Measurements from ENCODE around the gene PPP1R12B.
"Not testable (repeated sequence)": the region's sequence is repeated elsewhere in the genome, so short reads cannot be mapped to it uniquely, and the experiment has no call there.

Gene PPP1R12B

GRCh38 chr1:202531812-202532616, 183.5 kb downstream of the PPP1R12B start:
- DNase-seq = not testable (repeated sequence)

GRCh38 chr1:202539166-202539574, 190.7 kb downstream of the PPP1R12B start:
- DNase-seq = peak; percentile 90

- DNase-seq = not testable (repeated sequence)
Measured at GRCh38 chr1:202539583-202539982, 191.1 kb downstream of the PPP1R12B start.

GRCh38 chr1:202540014-202540413, 191.5 kb downstream of the PPP1R12B start:
- no peak for DNase-seq

GRCh38 chr1:202540448-202540847, 191.9 kb downstream of the PPP1R12B start:
- DNase-seq = no peak

GRCh38 chr1:202540858-202541257, 192.4 kb downstream of the PPP1R12B start:
- DNase-seq = not testable (repeated sequence)

GRCh38 chr1:202542415-202542814, 193.9 kb downstream of the PPP1R12B start:
- DNase-seq = not testable (repeated sequence)

GRCh38 chr1:202543537-202543936, 195.0 kb downstream of the PPP1R12B start:
- DNase-seq = peak; percentile 62

GRCh38 chr1:202544766-202545449, 196.4 kb downstream of the PPP1R12B start:
- not testable (repeated sequence) for DNase-seq

- DNase-seq = not testable (repeated sequence)
Measured at GRCh38 chr1:202545647-202546303, 197.3 kb downstream of the PPP1R12B start.

- not testable (repeated sequence) for DNase-seq
Measured at GRCh38 chr1:202546377-202546776, 197.9 kb downstream of the PPP1R12B start.

- not testable (repeated sequence) for DNase-seq
Measured at GRCh38 chr1:202546796-202547195, 198.3 kb downstream of the PPP1R12B start.

- no peak for DNase-seq
Measured at GRCh38 chr1:202547215-202547614, 198.7 kb downstream of the PPP1R12B start.

- not testable (repeated sequence) for DNase-seq
Measured at GRCh38 chr1:202550088-202550487, 201.6 kb downstream of the PPP1R12B start.

- DNase-seq = no peak
Measured at GRCh38 chr1:202551683-202552082, 203.2 kb downstream of the PPP1R12B start.

- DNase-seq = not testable (repeated sequence)
Measured at GRCh38 chr1:202552615-202553014, 204.1 kb downstream of the PPP1R12B start.

GRCh38 chr1:202553078-202553477, 204.6 kb downstream of the PPP1R12B start:
- not testable (repeated sequence) for DNase-seq

GRCh38 chr1:202553560-202554038, 205.1 kb downstream of the PPP1R12B start:
- DNase-seq = peak; percentile 75

GRCh38 chr1:202554619-202555018, 206.1 kb downstream of the PPP1R12B start:
- DNase-seq = not testable (repeated sequence)

- DNase-seq = not testable (repeated sequence)
Measured at GRCh38 chr1:202556037-202556436, 207.5 kb downstream of the PPP1R12B start.

- DNase-seq = not testable (repeated sequence)
Measured at GRCh38 chr1:202557662-202558061, 209.2 kb downstream of the PPP1R12B start.

- no peak for DNase-seq
Measured at GRCh38 chr1:202561240-202561639, 212.7 kb downstream of the PPP1R12B start.

All from fibroblast of skin of back (primary cell).